HEK293 (cell line): Measurements from ENCODE around the gene CHKA.

Experiments used
- CTCF ChIA-PET: fragments of 350-600 bp; formaldehyde crosslinking; extraction: SDS; loops from one replicate; lab custom pipeline; 2021; ENCODE audit warnings: antibody characterized with exemption; lab: Yijun Ruan, JAX
- POLR2A ChIA-PET: fragments of 300-600 bp; formaldehyde crosslinking; extraction: SDS; loops from one replicate; lab custom pipeline; 2020; ENCODE audit warnings: antibody characterized with exemption, inconsistent platforms; lab: Yijun Ruan, JAX
- H3K27ac ChIP-seq: fragments of 200-500 bp; sonication (Bioruptor generic); 2 replicates; pipeline ENCODE4 v1.5.1; 2014; ENCODE audit warnings: low read depth, low read length, control low read depth, inconsistent platforms; ENCODE audit errors: extremely low read depth
- H3K36me3 ChIP-seq, 2 experiments: fragments of 200-500 bp in 1 of 2; sonication (Bioruptor generic) in 1 of 2; 1 replicate in 1 of 2; 2 replicates in 1 of 2; pipeline ENCODE4 v1.5.1; 2014 to 2017; ENCODE audit warnings: inconsistent platforms in 2 of 2, low read length in 2 of 2; ENCODE audit not compliant: control insufficient read depth in 2 of 2, insufficient read depth in 1 of 2
- H3K4me1 ChIP-seq: fragments of 200-500 bp; sonication (Bioruptor generic); 2 replicates; pipeline ENCODE4 v1.5.1; 2014; ENCODE audit warnings: mild to moderate bottlenecking, low read length, inconsistent platforms; ENCODE audit not compliant: control insufficient read depth, insufficient read depth
- H3K4me3 ChIP-seq: 2 replicates; pipeline ENCODE4 v1.5.1; 2011; ENCODE audit warnings: low read depth, mild to moderate bottlenecking, control low read depth, low read length, moderate library complexity
- H3K9me3 ChIP-seq: fragments of 200-500 bp; sonication (Bioruptor generic); 2 replicates; pipeline ENCODE4 v1.5.1; 2014; ENCODE audit warnings: low read depth, low read length, inconsistent platforms; ENCODE audit not compliant: control insufficient read depth, insufficient read depth
- EGR2 ChIP-seq: fragments of 450-650 bp; formaldehyde crosslinking; IDR thresholded peaks from 2 replicates; pipeline ENCODE4 v1.5.1; 2016; ENCODE audit warnings: low read depth, missing biosample characterization, missing genetic modification characterization
- FEZF1 ChIP-seq: fragments of 450-650 bp; formaldehyde crosslinking; IDR thresholded peaks from 2 replicates; pipeline ENCODE4 v1.5.1; 2016; ENCODE audit warnings: missing biosample characterization, missing genetic modification characterization
- GLIS2 ChIP-seq: fragments of 450-650 bp; formaldehyde crosslinking; IDR thresholded peaks from 2 replicates; pipeline ENCODE4 v1.5.1; 2016; ENCODE audit warnings: missing biosample characterization, missing genetic modification characterization
- KLF1 ChIP-seq: fragments of 450-650 bp; formaldehyde crosslinking; IDR thresholded peaks from 2 replicates; pipeline ENCODE4 v1.5.1; 2016; ENCODE audit warnings: missing biosample characterization, missing genetic modification characterization
- KLF16 ChIP-seq: fragments of 450-650 bp; formaldehyde crosslinking; IDR thresholded peaks from 2 replicates; pipeline ENCODE4 v1.5.1; 2017; ENCODE audit warnings: missing biosample characterization, missing genetic modification characterization
- KLF7 ChIP-seq: fragments of 450-650 bp; formaldehyde crosslinking; IDR thresholded peaks from 2 replicates; pipeline ENCODE4 v1.5.1; 2016; ENCODE audit warnings: missing biosample characterization, missing genetic modification characterization, borderline replicate concordance
- KLF9 ChIP-seq: fragments of 450-650 bp; formaldehyde crosslinking; IDR thresholded peaks from 2 replicates; pipeline ENCODE4 v1.5.1; 2016; ENCODE audit warnings: missing biosample characterization, missing genetic modification characterization, low read depth
- SP2 ChIP-seq: fragments of 450-650 bp; formaldehyde crosslinking; IDR thresholded peaks from 2 replicates; pipeline ENCODE4 v1.5.1; 2016; ENCODE audit warnings: missing biosample characterization, missing genetic modification characterization
- TCF7L2 ChIP-seq: IDR thresholded peaks from 2 replicates; pipeline ENCODE4 v1.6.1; 2011; ENCODE audit warnings: low read depth, mild to moderate bottlenecking, inconsistent platforms, low read length, moderate library complexity, borderline replicate concordance
- YY2 ChIP-seq: fragments of 450-650 bp; formaldehyde crosslinking; IDR thresholded peaks from 2 replicates; pipeline ENCODE4 v1.5.1; 2016; ENCODE audit warnings: missing biosample characterization, missing genetic modification characterization
- ZBTB17 ChIP-seq: fragments of 450-650 bp; formaldehyde crosslinking; IDR thresholded peaks from 2 replicates; pipeline ENCODE4 v1.5.1; 2016; ENCODE audit warnings: missing biosample characterization, missing genetic modification characterization
- ZBTB20 ChIP-seq: fragments of 450-650 bp; formaldehyde crosslinking; IDR thresholded peaks from 2 replicates; pipeline ENCODE4 v1.5.1; 2016; ENCODE audit warnings: missing biosample characterization, missing genetic modification characterization
- ZBTB48 ChIP-seq: fragments of 450-650 bp; formaldehyde crosslinking; IDR thresholded peaks from 2 replicates; pipeline ENCODE4 v1.5.1; 2016; ENCODE audit warnings: missing biosample characterization, missing genetic modification characterization
- ZFP69B ChIP-seq: fragments of 450-650 bp; formaldehyde crosslinking; IDR thresholded peaks from 2 replicates; pipeline ENCODE4 v1.5.1; 2016; ENCODE audit warnings: missing biosample characterization, missing genetic modification characterization
- ZNF10 ChIP-seq: fragments of 450-650 bp; formaldehyde crosslinking; IDR thresholded peaks from 2 replicates; pipeline ENCODE4 v1.5.1; 2017; ENCODE audit warnings: missing biosample characterization, missing genetic modification characterization
- ZNF148 ChIP-seq: fragments of 450-650 bp; formaldehyde crosslinking; IDR thresholded peaks from 2 replicates; pipeline ENCODE4 v1.5.0; 2017; ENCODE audit warnings: missing biosample characterization, missing genetic modification characterization, borderline replicate concordance
- ZNF221 ChIP-seq: fragments of 450-650 bp; formaldehyde crosslinking; IDR thresholded peaks from 2 replicates; pipeline ENCODE4 v1.5.1; 2017; ENCODE audit warnings: missing biosample characterization, missing genetic modification characterization, borderline replicate concordance
- ZNF223 ChIP-seq: fragments of 450-650 bp; formaldehyde crosslinking; IDR thresholded peaks from 2 replicates; pipeline ENCODE4 v1.5.1; 2016; ENCODE audit warnings: missing biosample characterization, missing genetic modification characterization
- ZNF324 ChIP-seq: fragments of 450-650 bp; formaldehyde crosslinking; IDR thresholded peaks from 2 replicates; pipeline ENCODE4 v1.5.1; 2016; ENCODE audit warnings: missing biosample characterization, missing genetic modification characterization
- ZNF335 ChIP-seq: fragments of 450-650 bp; formaldehyde crosslinking; conservative IDR thresholded peaks from 2 replicates; pipeline ENCODE4 v1.5.1; 2016; ENCODE audit warnings: missing biosample characterization, missing genetic modification characterization
- ZNF426 ChIP-seq: fragments of 450-650 bp; formaldehyde crosslinking; IDR thresholded peaks from 2 replicates; pipeline ENCODE4 v1.5.1; 2017; ENCODE audit warnings: missing biosample characterization, missing genetic modification characterization, mild to moderate bottlenecking, inconsistent platforms, moderate library complexity
- ZNF785 ChIP-seq: fragments of 450-650 bp; formaldehyde crosslinking; IDR thresholded peaks from 2 replicates; pipeline ENCODE4 v1.5.1; 2016; ENCODE audit warnings: missing biosample characterization, missing genetic modification characterization
- TF ChIP-seq, protein P1 (sequence below): fragments of 450-650 bp; formaldehyde crosslinking; IDR thresholded peaks from 2 replicates; pipeline ENCODE4 v1.5.1; 2016; ENCODE audit warnings: missing biosample characterization, missing genetic modification characterization
- TF ChIP-seq, protein P2 (sequence below): fragments of 450-650 bp; formaldehyde crosslinking; IDR thresholded peaks from 2 replicates; pipeline ENCODE4 v1.5.1; 2017; ENCODE audit warnings: missing biosample characterization, missing genetic modification characterization
- TF ChIP-seq, protein P3 (sequence below): fragments of 450-650 bp; formaldehyde crosslinking; IDR thresholded peaks from 2 replicates; pipeline ENCODE4 v1.5.1; 2016; ENCODE audit warnings: missing biosample characterization, missing genetic modification characterization
- TF ChIP-seq, protein P4 (sequence below): fragments of 450-650 bp; formaldehyde crosslinking; IDR thresholded peaks from 2 replicates; pipeline ENCODE4; 2016; ENCODE audit warnings: missing biosample characterization, missing genetic modification characterization

Gene CHKA

GRCh38 chr11:68031144-68031464 lies 90.1 kb downstream of the CHKA start (continued):
- TF ChIP-seq KLF7 (tag by site-specific recombination) (no peak), ZNF324 (no peak), ZNF426 (tag by site-specific recombination) (no peak)
- TF ChIP-seq, protein P1, sequence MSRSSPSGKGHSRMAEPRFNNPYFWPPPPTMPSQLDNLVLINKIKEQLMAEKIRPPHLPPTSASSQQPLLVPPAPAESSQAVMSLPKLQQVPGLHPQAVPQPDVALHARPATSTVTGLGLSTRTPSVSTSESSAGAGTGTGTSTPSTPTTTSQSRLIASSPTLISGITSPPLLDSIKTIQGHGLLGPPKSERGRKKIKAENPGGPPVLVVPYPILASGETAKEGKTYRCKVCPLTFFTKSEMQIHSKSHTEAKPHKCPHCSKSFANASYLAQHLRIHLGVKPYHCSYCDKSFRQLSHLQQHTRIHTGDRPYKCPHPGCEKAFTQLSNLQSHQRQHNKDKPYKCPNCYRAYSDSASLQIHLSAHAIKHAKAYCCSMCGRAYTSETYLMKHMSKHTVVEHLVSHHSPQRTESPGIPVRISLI (tag by site-specific recombination) = no peak
- TF ChIP-seq, protein P2, sequence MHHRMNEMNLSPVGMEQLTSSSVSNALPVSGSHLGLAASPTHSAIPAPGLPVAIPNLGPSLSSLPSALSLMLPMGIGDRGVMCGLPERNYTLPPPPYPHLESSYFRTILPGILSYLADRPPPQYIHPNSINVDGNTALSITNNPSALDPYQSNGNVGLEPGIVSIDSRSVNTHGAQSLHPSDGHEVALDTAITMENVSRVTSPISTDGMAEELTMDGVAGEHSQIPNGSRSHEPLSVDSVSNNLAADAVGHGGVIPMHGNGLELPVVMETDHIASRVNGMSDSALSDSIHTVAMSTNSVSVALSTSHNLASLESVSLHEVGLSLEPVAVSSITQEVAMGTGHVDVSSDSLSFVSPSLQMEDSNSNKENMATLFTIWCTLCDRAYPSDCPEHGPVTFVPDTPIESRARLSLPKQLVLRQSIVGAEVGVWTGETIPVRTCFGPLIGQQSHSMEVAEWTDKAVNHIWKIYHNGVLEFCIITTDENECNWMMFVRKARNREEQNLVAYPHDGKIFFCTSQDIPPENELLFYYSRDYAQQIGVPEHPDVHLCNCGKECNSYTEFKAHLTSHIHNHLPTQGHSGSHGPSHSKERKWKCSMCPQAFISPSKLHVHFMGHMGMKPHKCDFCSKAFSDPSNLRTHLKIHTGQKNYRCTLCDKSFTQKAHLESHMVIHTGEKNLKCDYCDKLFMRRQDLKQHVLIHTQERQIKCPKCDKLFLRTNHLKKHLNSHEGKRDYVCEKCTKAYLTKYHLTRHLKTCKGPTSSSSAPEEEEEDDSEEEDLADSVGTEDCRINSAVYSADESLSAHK (tag by site-specific recombination) = no peak

DNA sequence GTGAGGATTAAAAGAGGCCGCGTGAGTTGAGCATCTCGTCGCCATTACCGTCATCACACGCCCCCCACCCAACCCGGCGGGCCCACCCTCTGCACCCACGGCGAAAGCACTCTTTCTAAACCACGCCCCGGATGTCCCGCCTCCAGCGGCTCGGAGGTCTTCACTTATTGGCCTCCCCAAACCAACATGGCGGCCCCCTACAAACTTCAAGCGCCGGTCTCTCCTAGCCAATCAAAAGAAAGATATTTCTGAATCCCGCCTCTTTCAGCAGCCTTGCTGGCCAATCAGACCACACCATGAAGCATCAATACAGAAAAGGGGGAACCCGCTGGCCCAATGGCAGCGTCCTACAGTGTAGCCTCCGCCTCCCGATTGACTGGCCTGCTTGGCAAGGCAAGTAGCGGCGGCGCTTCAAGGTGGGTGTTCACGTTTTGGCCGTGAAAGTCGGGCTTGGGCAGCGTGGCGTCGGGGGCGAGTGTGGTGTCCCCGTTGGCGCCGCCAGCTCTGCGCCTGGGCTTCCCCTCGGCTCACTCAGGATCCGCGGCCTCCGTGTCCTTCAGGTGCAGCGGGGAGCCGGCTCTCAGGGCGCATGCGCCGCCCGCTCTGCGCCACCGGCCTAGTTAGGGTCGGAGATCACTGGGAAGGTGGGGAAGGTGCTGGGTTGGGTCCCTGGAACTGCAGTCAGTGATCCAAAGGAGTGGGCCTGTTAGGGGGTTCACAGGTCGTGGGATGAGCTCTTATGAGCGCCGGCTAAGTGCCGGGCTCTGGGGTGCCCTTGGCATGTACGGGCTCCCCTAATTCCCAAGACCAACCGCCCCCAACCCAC lies 90.7 kb downstream of the CHKA start, which contains the start of gene NDUFS8:
NDUFS8 (plus strand) TSS at position 364 of the 826 bp plus-strand sequence. CDS start 1,471 bp downstream, outside the sequence.
- Histone ChIP-seq H3K27ac (peak within 1 kb of the TSS; percentile 78), H3K4me1 (0 out of 2 replicates have a peak, but pooled peaks cover 2% of the 10 kb centered on the region), H3K4me3 (peak within 1 kb of the TSS; percentile 95), H3K36me3 (peaks cover 0 to 40% of the 10 kb centered on the region in 2 experiments; a peak in 2 of 3 replicates), H3K9me3 (no peaks in the 10 kb centered on the region)
- ChIA-PET CTCF (interaction anchor here (0.6 kb wide), 1 partner anchor 1196 kb away, joined by 3 read pairs; no protein-coding TSS in a partner anchor), POLR2A (interaction anchor here (0.7 to 1.1 kb wide), 2 partner anchors 20 to 873 kb away, joined by 6 to 9 read pairs; partner anchors contain the start of gene ALDH3B1)
- TF ChIP-seq ZFP69B (tag by site-specific recombination) (peak; percentile 96), KLF9 (tag by site-specific recombination) (peak; percentile 54), ZNF223 (tag by site-specific recombination) (no peak), YY2 (tag by site-specific recombination) (peak; percentile 55; the same call in 1 of the 2 replicates), KLF16 (peak; percentile 18; the same call in 1 of the 2 replicates), ZBTB20 (tag by site-specific recombination) (no peak), ZNF148 (tag by site-specific recombination) (no peak), GLIS2 (tag by site-specific recombination) (peak; percentile 49; the same call in 1 of the 2 replicates), ZNF785 (tag by site-specific recombination) (no peak), KLF1 (tag by site-specific recombination) (peak; percentile 54), EGR2 (tag by site-specific recombination) (peak; percentile 43; the same call in 1 of the 2 replicates), FEZF1 (tag by site-specific recombination) (no peak), ZNF324 (peak; percentile 41; the same call in 1 of the 2 replicates), ZNF10 (tag by site-specific recombination) (0 out of 2 replicates have a peak, but pooled peaks have one; percentile 37), TCF7L2 (no peak), SP2 (peak; percentile 96), ZNF221 (tag by site-specific recombination) (no peak), ZBTB48 (tag by site-specific recombination) (0 out of 2 replicates have a peak, but pooled peaks have one; percentile 40), ZBTB17 (0 out of 2 replicates have a peak, but pooled peaks have one; percentile 30), ZNF335 (tag by site-specific recombination) (peak; percentile 44; the same call in 1 of the 2 replicates)
- TF ChIP-seq, protein P3, sequence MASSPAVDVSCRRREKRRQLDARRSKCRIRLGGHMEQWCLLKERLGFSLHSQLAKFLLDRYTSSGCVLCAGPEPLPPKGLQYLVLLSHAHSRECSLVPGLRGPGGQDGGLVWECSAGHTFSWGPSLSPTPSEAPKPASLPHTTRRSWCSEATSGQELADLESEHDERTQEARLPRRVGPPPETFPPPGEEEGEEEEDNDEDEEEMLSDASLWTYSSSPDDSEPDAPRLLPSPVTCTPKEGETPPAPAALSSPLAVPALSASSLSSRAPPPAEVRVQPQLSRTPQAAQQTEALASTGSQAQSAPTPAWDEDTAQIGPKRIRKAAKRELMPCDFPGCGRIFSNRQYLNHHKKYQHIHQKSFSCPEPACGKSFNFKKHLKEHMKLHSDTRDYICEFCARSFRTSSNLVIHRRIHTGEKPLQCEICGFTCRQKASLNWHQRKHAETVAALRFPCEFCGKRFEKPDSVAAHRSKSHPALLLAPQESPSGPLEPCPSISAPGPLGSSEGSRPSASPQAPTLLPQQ (tag by site-specific recombination) = peak; percentile 97
- TF ChIP-seq, protein P4, sequence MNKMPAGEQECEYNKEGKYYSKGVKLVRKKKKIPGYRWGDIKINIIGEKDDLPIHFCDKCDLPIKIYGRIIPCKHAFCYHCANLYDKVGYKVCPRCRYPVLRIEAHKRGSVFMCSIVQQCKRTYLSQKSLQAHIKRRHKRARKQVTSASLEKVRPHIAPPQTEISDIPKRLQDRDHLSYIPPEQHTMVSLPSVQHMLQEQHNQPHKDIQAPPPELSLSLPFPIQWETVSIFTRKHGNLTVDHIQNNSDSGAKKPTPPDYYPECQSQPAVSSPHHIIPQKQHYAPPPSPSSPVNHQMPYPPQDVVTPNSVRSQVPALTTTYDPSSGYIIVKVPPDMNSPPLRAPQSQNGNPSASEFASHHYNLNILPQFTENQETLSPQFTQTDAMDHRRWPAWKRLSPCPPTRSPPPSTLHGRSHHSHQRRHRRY (tag by site-specific recombination) = no peak
